Muscle layer of duodenum (tissue), 2 donors: ENCODE data around the gene RNF31.

ENCODE experiments used
- H3K27ac ChIP-seq: one replicate; pipeline ENCODE4 v1.7.0; 2013; ENCODE audit warnings: mild to moderate bottlenecking, low read length
- H3K27me3 ChIP-seq: one replicate; pipeline ENCODE4 v1.7.0; 2013; ENCODE audit warnings: low read depth, mild to moderate bottlenecking, control low read depth, low read length
- H3K36me3 ChIP-seq, 2 donors: one replicate each; pipeline ENCODE4 v1.7.0; 2013; ENCODE audit warnings: low read length in 2 of 2, control low read depth in 1 of 2, mild to moderate bottlenecking in 1 of 2; ENCODE audit not compliant: insufficient read depth in 2 of 2, control insufficient read depth in 1 of 2
- H3K4me1 ChIP-seq, 2 donors: one replicate each; pipeline ENCODE4 v1.7.0; 2013; ENCODE audit warnings: low read length in 2 of 2, mild to moderate bottlenecking in 2 of 2, control low read depth in 1 of 2, moderate library complexity in 1 of 2; ENCODE audit not compliant: insufficient read depth in 2 of 2, control insufficient read depth in 1 of 2
- H3K4me3 ChIP-seq, 2 donors: one replicate each; pipeline ENCODE4 v1.7.0; 2013; ENCODE audit warnings: low read length in 2 of 2, low read depth in 1 of 2, mild to moderate bottlenecking in 1 of 2
- H3K9me3 ChIP-seq, 2 donors: one replicate each; pipeline ENCODE4 v1.7.0; 2013; ENCODE audit warnings: low read length in 2 of 2, control low read depth in 1 of 2, mild to moderate bottlenecking in 1 of 2; ENCODE audit not compliant: control insufficient read depth in 1 of 2
- donor health status: healthy.

The RNF31 gene

DNA sequence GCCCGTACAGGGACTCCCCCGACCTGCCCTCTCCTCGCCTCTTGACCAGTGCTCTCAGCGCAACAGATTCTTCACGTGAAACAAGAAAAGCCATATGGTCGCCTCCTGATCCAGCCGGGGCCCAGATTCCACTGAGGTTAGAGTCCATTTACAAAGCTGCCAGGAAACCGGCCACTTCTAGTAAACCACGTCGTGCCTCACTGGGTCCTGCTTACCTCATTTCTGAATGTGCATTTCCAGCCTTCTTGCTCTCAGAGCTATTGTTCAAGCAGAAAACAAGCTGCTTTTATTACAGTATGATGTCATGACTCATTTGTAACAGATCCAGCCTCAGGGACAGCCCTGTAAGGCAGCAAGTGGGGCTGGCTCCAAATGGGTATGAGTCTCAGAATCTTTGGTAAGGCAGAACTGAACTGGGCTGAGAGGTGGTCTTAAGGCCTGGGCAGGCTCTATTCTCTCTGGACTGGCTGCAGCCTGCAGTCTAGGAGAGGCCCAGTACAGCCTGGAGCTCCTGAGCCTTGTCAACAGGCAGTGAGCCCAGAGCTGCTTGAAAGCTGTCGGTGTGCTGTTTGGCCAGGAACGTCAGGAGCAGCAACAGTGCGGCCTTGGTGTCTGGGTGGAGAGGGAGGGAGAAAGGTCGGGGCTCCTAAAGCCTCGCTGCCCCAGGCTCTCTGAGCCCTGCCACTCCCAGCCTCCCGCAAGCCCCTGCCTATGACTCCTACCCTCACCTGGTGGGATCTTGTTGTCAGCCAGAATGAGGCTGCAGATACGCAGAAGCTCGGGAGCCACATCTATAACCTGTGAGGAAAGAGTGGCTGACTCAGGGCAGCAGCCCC is 32.9 kb downstream of the RNF31 start:
- H3K36me3 ChIP-seq: peaks cover 46 to 86% of the 10 kb centered on the region in 2 donors
- no peaks in the 10 kb centered on the region for H3K27me3 ChIP-seq
- peaks cover 0 to 3% of the 10 kb centered on the region in 2 donors for H3K4me1 ChIP-seq
- H3K9me3 ChIP-seq: no peaks in the 10 kb centered on the region
- peak overlapping the region; percentile 65 for H3K27ac ChIP-seq
- H3K4me3 ChIP-seq: no peak overlapping the region

DNA sequence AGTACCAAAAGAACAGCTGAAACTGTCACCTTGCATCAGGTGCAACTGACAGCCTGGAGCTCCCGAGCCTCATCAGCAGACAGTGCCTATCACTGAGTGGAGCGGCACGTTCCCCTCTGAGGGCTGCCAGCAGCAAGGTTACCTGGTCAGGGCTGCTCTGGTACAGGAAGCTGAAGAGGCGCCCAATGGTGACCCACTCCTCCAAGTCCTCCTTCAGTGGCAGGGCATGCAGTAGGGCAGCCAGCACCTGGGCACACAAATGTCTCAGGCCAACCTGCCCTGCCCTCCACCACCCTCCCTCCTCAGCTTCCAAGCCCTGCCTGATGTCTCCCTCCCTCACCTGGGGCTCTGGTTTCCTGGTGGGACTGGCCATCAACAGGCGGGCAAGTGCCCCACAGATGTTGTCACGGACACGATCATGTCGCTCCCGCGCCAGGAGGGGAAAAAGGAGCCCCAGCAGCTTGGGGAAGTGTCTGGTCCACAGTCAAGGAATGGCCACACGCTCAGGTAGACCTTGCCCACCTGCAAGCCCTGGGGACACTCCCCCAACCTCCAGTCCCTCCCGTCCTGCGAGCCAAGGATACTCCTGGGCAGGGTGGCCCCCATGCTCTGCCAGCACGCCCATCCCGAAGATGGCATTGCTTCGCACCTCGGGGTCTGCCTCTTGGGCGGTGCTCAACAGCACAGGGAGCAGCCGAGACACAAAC is 34.2 kb downstream of the RNF31 start:
- Histone ChIP-seq H3K4me1 (peaks cover 0 to 3% of the 10 kb centered on the region in 2 donors), H3K9me3 (no peaks in the 10 kb centered on the region), H3K36me3 (peaks cover 54 to 98% of the 10 kb centered on the region in 2 donors), H3K4me3 (no peak overlapping the region), H3K27ac (no peak overlapping the region), H3K27me3 (no peaks in the 10 kb centered on the region)

DNA sequence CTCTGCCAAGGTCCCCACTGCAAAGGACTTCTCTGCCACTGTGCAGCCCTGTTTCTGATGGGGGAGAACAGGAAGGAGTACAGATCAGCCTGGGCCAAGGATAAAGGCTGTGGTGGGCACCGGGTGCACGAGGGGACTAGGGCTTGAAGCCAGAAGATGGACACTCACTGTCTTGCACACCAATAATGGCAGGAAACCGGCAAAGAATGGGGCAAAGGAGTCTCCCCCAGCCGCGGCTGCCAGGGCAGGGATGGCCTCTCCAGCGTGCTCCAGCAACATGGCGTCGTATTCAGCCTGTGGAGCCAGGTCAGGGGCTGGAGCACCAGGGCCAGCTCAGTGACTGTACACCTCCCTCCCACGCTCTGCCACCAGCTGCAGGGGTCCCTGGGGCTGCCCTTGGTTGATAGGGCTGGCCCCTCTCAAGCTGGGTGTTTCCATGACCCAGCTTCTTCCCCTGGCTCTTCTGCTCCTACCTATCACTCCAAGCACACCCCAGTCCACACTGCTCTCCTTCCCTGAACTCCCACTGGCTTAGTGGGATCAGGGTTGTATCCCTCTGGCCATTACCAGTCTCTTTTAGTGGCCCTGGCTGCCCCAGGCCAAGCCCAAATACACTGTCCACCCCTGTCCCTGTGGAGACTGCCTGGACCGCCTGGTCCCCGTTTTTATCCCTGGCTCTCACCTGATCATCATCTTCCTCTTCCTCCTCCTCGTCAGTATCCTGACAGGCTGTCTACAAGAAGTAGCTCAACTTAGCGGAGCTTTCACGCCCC is 35.0 kb downstream of the RNF31 start:
- no peak overlapping the region for H3K4me3 ChIP-seq
- H3K27ac ChIP-seq: no peak overlapping the region
- peaks cover 0 to 5% of the 10 kb centered on the region in 2 donors for H3K4me1 ChIP-seq
- H3K36me3 ChIP-seq: peaks cover 53 to 94% of the 10 kb centered on the region in 2 donors
- H3K9me3 ChIP-seq: no peaks in the 10 kb centered on the region
- H3K27me3 ChIP-seq: no peaks in the 10 kb centered on the region

DNA sequence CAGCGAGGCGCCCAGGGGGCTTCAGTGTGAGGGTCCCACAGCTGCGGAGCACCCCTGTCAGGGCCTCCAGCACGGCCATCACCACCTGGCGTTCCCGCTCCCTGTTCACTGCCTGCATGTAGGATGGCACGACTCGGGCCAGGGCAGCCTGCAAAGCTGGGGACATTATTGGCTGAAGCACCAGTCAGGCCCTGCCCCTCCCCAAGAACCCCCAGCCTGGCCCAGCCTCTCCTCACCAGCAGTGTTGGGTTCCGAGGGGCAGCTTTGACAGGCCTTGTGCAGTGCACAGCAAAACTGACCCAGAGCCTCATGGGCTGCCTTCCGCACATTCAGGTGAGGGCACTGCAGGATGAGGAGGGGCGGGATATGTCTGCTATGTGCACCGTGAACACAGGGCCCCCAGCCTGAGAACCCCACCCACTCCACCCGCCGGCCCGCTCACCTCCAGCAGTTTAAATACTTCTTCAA is 35.8 kb downstream of the RNF31 start:
- H3K4me3 ChIP-seq: no peak overlapping the region
- H3K9me3 ChIP-seq: no peaks in the 10 kb centered on the region
- no peak overlapping the region for H3K27ac ChIP-seq
- H3K4me1 ChIP-seq: peaks cover 4 to 12% of the 10 kb centered on the region in 2 donors
- peaks cover 53 to 86% of the 10 kb centered on the region in 2 donors for H3K36me3 ChIP-seq
- no peaks in the 10 kb centered on the region for H3K27me3 ChIP-seq

DNA sequence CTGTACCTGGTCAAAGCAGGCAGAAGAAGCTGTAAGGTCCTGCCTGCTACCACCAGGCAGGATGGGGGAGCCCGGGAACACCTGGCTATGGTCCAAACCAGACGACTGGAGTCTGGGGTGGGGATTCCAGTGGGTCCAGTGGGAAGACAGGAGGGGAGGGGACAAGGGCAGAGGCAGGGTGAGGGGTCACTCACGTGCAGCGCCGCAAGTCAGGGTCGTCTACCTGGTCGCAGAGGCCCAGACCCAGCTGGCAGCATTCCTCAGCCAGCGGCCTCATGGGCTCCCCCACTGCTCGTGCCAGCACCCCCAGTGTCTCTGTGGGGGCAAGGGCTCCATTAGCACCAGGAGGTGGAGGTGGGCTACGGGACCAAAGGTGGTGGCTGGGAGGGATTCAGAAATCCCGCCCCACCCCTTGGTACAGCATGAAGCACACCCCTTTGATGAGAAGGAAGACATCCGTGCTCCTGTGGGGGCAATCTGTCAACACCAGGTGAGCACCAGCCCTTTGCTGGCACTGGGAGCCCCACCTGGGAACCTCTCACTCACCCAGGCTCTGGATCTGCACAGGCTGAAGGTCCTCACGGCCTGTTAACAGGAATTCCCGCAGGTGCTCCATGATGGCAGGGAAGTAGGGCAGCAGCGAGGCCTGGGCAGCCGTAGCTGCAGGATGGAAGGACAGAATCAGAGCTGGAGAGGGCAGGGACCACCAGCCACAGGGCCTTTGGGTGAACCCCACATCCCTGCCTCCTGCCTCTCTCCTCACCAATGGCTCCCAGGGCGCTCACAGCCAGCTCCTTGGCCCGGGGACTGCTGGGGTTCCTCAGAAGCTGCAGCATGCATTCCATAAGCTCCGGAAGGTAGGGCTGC is 37.0 kb downstream of the RNF31 start:
- H3K27ac ChIP-seq: no peak overlapping the region
- peaks cover 4 to 21% of the 10 kb centered on the region in 2 donors for H3K4me1 ChIP-seq
- H3K9me3 ChIP-seq: no peaks in the 10 kb centered on the region
- no peak overlapping the region for H3K4me3 ChIP-seq
- no peaks in the 10 kb centered on the region for H3K27me3 ChIP-seq
- H3K36me3 ChIP-seq: peaks cover 46 to 73% of the 10 kb centered on the region in 2 donors

DNA sequence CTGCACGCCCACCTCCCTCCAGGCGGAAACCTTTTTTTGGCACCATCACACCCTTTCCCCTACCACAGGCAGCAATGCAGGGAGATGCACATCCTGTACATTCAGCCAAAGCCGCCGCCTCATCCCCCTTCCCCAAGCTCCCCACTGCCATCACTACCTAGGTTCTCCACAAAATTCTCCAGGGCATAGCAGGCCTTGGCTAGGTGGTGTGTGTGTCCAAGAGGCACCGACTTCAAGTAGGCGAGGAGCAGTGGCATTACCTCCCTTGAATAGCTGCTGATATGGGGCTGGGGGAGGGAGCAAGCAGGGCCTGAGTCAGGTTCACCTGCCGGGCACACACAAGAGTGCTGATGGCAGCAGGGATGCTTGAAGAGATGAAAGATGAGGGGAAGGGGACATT is 37.7 kb downstream of the RNF31 start:
- Histone ChIP-seq H3K36me3 (peaks cover 45 to 67% of the 10 kb centered on the region in 2 donors), H3K27me3 (no peaks in the 10 kb centered on the region), H3K4me1 (peaks cover 4 to 21% of the 10 kb centered on the region in 2 donors), H3K27ac (no peak overlapping the region), H3K4me3 (no peak overlapping the region), H3K9me3 (no peaks in the 10 kb centered on the region)

DNA sequence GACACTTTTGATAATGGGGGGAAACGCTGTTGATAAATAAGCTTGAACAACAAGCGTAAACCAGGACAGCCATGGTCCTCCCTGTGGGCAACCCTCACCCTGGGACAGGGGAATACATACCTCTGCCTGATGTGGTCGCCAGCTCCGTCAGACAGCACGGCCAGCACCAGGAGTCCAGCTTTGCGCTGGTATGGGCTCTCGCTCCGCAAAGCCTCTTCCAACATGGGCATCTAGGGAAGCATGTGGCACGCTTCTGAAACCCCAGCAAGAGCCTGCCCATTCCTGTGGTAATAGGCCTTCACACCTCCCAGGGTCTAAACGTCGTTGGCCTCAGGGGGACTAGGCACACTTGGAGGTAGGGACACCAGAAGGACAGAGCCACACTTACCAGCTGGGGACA is 38.4 kb downstream of the RNF31 start:
- H3K36me3 ChIP-seq: peaks cover 41 to 64% of the 10 kb centered on the region in 2 donors
- peaks cover 4 to 19% of the 10 kb centered on the region in 2 donors for H3K4me1 ChIP-seq
- no peak overlapping the region for H3K4me3 ChIP-seq
- H3K27me3 ChIP-seq: no peaks in the 10 kb centered on the region
- no peaks in the 10 kb centered on the region for H3K9me3 ChIP-seq
- H3K27ac ChIP-seq: no peak overlapping the region

DNA sequence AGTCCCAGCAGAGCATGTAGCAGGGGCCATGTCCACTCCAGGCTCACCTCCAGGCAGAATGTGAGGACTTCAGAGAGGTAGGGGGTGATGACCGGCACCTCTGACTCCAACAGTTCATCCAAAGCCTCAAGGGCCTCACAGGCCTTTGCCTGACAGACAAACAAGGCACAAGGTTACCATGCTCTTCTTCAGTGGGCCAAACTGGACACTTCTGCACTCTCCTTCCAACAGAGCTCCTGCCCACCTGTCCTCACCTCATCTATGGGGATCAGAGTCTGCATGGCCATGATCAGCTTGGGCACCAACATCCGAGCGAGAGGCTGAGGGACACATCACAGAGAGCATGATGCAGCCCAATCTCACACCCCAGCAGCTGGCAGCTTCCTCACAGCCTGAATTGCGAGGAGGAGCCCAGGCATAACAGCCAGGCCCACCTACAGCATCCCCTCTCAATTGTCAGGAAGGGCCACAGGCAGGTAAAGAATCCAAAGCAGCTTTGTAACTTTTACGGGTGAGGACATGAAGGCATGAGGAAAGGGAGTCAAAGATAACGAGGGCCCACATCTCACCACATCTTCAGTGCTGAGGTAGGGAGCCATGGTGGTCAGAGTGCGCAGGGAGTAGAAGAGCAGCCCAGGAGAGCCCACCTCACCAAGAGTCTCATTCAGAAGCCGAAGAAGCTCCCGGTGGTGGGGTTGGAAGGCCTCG is 39.7 kb downstream of the RNF31 start:
- H3K9me3 ChIP-seq: no peaks in the 10 kb centered on the region
- H3K36me3 ChIP-seq: peaks cover 29 to 58% of the 10 kb centered on the region in 2 donors
- no peak overlapping the region for H3K4me3 ChIP-seq
- H3K4me1 ChIP-seq: peaks cover 4 to 19% of the 10 kb centered on the region in 2 donors
- no peak overlapping the region for H3K27ac ChIP-seq
- no peaks in the 10 kb centered on the region for H3K27me3 ChIP-seq

DNA sequence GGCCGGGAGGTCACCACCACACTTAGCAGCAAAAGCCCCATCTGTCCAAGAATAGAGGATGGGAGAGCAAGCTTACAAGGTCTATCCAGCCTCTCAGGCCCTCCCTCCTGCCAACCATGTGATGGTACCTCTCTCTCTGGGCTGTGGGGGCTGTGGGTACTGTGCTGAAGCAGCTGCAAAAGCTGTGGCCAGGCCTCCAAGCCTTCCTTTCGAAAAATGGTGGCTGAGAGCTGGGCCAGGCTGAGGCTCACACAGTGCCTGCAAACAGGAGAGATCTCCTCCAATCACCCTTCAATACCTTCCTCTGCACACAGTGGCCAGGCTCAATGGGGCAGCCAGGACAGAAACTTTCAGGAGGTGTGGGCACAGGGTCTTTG is 40.2 kb downstream of the RNF31 start:
- Histone ChIP-seq H3K36me3 (peaks cover 30 to 58% of the 10 kb centered on the region in 2 donors), H3K4me1 (peaks cover 4 to 19% of the 10 kb centered on the region in 2 donors), H3K4me3 (peak overlapping the region; percentile 70 to 79), H3K27ac (no peak overlapping the region), H3K27me3 (no peaks in the 10 kb centered on the region), H3K9me3 (no peaks in the 10 kb centered on the region)
